Stimulated activated CD8-positive, alpha-beta memory T cell treated with anti-CD3 and anti-CD28 coated beads, Interleukin-7, amount 100 ng/mL, for 4 hours (primary cell): ENCODE results near the gene CAV1.
"Not testable (repeated sequence)": the region's sequence is repeated elsewhere in the genome, so short reads cannot be mapped to it uniquely, and the experiment has no call there.

Experiments used
- DNase-seq, 2 donors: peaks; one replicate each; pipeline ENCODE4 v3.0.0-alpha.2; 2020; ENCODE audit warnings: low read depth in 2 of 2

Gene CAV1

GRCh38 chr7:116582164-116582732 lies 57.4 kb downstream of the CAV1 start:
- DNase-seq = no peak

GRCh38 chr7:116582806-116583444 lies 58.1 kb downstream of the CAV1 start:
- DNase-seq = no peak

GRCh38 chr7:116583653-116584052 lies 58.8 kb downstream of the CAV1 start:
- DNase-seq = no peak

GRCh38 chr7:116584721-116585120 lies 59.9 kb downstream of the CAV1 start:
- DNase-seq = no peak

- no peak for DNase-seq
Observed at GRCh38 chr7:116585392-116585791, 60.6 kb downstream of the CAV1 start.

GRCh38 chr7:116585967-116586366 lies 61.1 kb downstream of the CAV1 start:
- DNase-seq = no peak

- not testable (repeated sequence) for DNase-seq
Observed at GRCh38 chr7:116587200-116587599, 62.4 kb downstream of the CAV1 start.

- no peak for DNase-seq
Observed at GRCh38 chr7:116588225-116588624, 63.4 kb downstream of the CAV1 start.

- no peak for DNase-seq
Observed at GRCh38 chr7:116588641-116589594, 64.1 kb downstream of the CAV1 start.

GRCh38 chr7:116591202-116592040 lies 66.6 kb downstream of the CAV1 start:
- DNase-seq = no peak

- DNase-seq = no peak
Observed at GRCh38 chr7:116592041-116592355, 67.2 kb downstream of the CAV1 start.

- DNase-seq = no peak
Observed at GRCh38 chr7:116592445-116592844, 67.6 kb downstream of the CAV1 start.

GRCh38 chr7:116593359-116594075 lies 68.7 kb downstream of the CAV1 start:
- DNase-seq = no peak

- no peak for DNase-seq
Observed at GRCh38 chr7:116595063-116595462, 70.2 kb downstream of the CAV1 start.

- DNase-seq = no peak
Observed at GRCh38 chr7:116597384-116597783, 72.5 kb downstream of the CAV1 start.

GRCh38 chr7:116598278-116598677 lies 73.4 kb downstream of the CAV1 start:
- DNase-seq = no peak

GRCh38 chr7:116598861-116599260 lies 74.0 kb downstream of the CAV1 start:
- no peak for DNase-seq

- no peak for DNase-seq
Observed at GRCh38 chr7:116601426-116601825, 76.6 kb downstream of the CAV1 start.

- DNase-seq = no peak
Observed at GRCh38 chr7:116607299-116607698, 82.5 kb downstream of the CAV1 start.

GRCh38 chr7:116610210-116610609 lies 85.4 kb downstream of the CAV1 start:
- DNase-seq = no peak

GRCh38 chr7:116610721-116611120 lies 85.9 kb downstream of the CAV1 start:
- no peak for DNase-seq
